Activated B cell treated with CpG ODN at 0.5 μM for 24 hours (primary cell): ENCODE results near the gene STRN4. TPM values are rescaled to one million over a fixed set of nuclear protein-coding genes. Genes with fewer than 3 reads are reported as not detected.

Experiments used
- ATAC-seq: fragments of 200-7000 bp; cut with Tn5 transposase; one replicate; pipeline ENCODE4 v1.10.0; 2021; ENCODE audit warnings: low read depth, mild to moderate bottlenecking, moderate library complexity
- CTCF ChIA-PET: fragments of 350-600 bp; sonication (Branson Sonifier 250); formaldehyde crosslinking; loops from one replicate; lab custom pipeline; 2021; ENCODE audit warnings: antibody characterized with exemption; lab: Charles Lee
- POLR2A ChIA-PET: fragments of 350-600 bp; sonication (Branson Sonifier 250); formaldehyde crosslinking; loops from one replicate; lab custom pipeline; 2021; ENCODE audit warnings: antibody characterized with exemption; lab: Charles Lee
- DNase-seq: peaks from one replicate; pipeline ENCODE4 v3.0.0; 2022
- H3K27ac Mint-ChIP-seq: one replicate; pipeline ENCODE4 v1.8.0; 2020; ENCODE audit warnings: mixed read lengths
- H3K27me3 Mint-ChIP-seq: one replicate; pipeline ENCODE4 v1.8.0; 2021; ENCODE audit warnings: mixed read lengths
- H3K36me3 Mint-ChIP-seq: one replicate; pipeline ENCODE4 v1.8.0; 2021; ENCODE audit warnings: low read depth, mixed read lengths
- H3K4me1 Mint-ChIP-seq: one replicate; pipeline ENCODE4 v1.8.0; 2021; ENCODE audit warnings: mixed read lengths
- H3K4me3 Mint-ChIP-seq: one replicate; pipeline ENCODE4 v1.8.0; 2020; ENCODE audit warnings: mild to moderate bottlenecking, mixed read lengths
- H3K9me3 Mint-ChIP-seq: one replicate; pipeline ENCODE4 v1.8.0; 2020; ENCODE audit warnings: mixed read lengths
- CTCF ChIP-seq: fragments of 200-600 bp; IDR thresholded peaks from one replicate; pipeline ENCODE4 v1.8.0; 2022; ENCODE audit warnings: antibody characterized with exemption, mild to moderate bottlenecking
- intact Hi-C: fragments of 100-400 bp; cut with micrococcal nuclease; formaldehyde crosslinking; loops from one replicate; pipeline ENCODE4 v1.15.1; 2024
- total RNA-seq: library from RNA; stranded (reverse); gene quantifications from 2 replicates; pipeline ENCODE4 v1.2.3, GENCODE V29; 2022

STRN4 gene
- total RNA-seq, 1 donor from 2014 or later, result 90.4 TPM

- ChIA-PET CTCF (interaction anchor here (1.7 to 1.9 kb wide), 2 partner anchors 32 to 35 kb away, joined by 5 to 6 read pairs; no protein-coding TSS in a partner anchor), POLR2A (interaction anchor here (1.1 kb wide), 1 partner anchor 17 kb away, joined by 9 read pairs; no protein-coding TSS in a partner anchor)
- no peak for TF ChIP-seq CTCF
- DNase-seq (no peak), ATAC-seq (no peak)
- H3K36me3 Mint-ChIP-seq, result peaks cover 92% of the 10 kb centered on the region
- no peak overlapping the region for H3K4me3 Mint-ChIP-seq
- intact Hi-C loops, result no loop called here
- no peaks in the 10 kb centered on the region for H3K27me3 Mint-ChIP-seq
- no peak overlapping the region for H3K27ac Mint-ChIP-seq
- H3K4me1 Mint-ChIP-seq, result peaks cover 2% of the 10 kb centered on the region
- H3K9me3 Mint-ChIP-seq, result no peaks in the 10 kb centered on the region
These were observed 49.4 kb downstream of the STRN4 start for GRCh38 chr19:46696866-46697203.

GRCh38 chr19:46696052-46696451, 50.2 kb downstream of the STRN4 start:
- ChIA-PET CTCF (interaction anchor here (1.7 to 1.9 kb wide), 2 partner anchors 33 to 34 kb away, joined by 5 to 6 read pairs; no protein-coding TSS in a partner anchor), POLR2A (interaction anchor here (0.7 kb wide), 1 partner anchor 127 kb away, joined by 3 read pairs; no protein-coding TSS in a partner anchor)
- ATAC-seq, result no peak
- peaks cover 94% of the 10 kb centered on the region for H3K36me3 Mint-ChIP-seq
- no peak overlapping the region for H3K4me3 Mint-ChIP-seq
- no peak overlapping the region for H3K27ac Mint-ChIP-seq
- H3K9me3 Mint-ChIP-seq, result no peaks in the 10 kb centered on the region
- H3K27me3 Mint-ChIP-seq, result no peaks in the 10 kb centered on the region
- peaks cover 2% of the 10 kb centered on the region for H3K4me1 Mint-ChIP-seq
- intact Hi-C loops, result no loop called here
- no peak for TF ChIP-seq CTCF
- no peak for DNase-seq

GRCh38 chr19:46693760-46694159, 52.5 kb downstream of the STRN4 start:
- no peak overlapping the region for H3K27ac Mint-ChIP-seq
- ATAC-seq, result no peak
- intact Hi-C loops, result no loop called here
- no peak overlapping the region for H3K4me3 Mint-ChIP-seq
- H3K27me3 Mint-ChIP-seq, result no peaks in the 10 kb centered on the region
- ChIA-PET POLR2A (no interaction called here), CTCF (interaction anchor here (1.0 kb wide), 1 partner anchor 35 kb away, joined by 3 read pairs; no protein-coding TSS in a partner anchor)
- H3K36me3 Mint-ChIP-seq, result peaks cover 96% of the 10 kb centered on the region
- no peaks in the 10 kb centered on the region for H3K9me3 Mint-ChIP-seq
- no peak for TF ChIP-seq CTCF
- DNase-seq, result no peak
- peaks cover 2% of the 10 kb centered on the region for H3K4me1 Mint-ChIP-seq

GRCh38 chr19:46692918-46693722, 53.1 kb downstream of the STRN4 start:
- peaks cover 2% of the 10 kb centered on the region for H3K4me1 Mint-ChIP-seq
- ATAC-seq, result no peak
- peaks cover 92% of the 10 kb centered on the region for H3K36me3 Mint-ChIP-seq
- no peak overlapping the region for H3K27ac Mint-ChIP-seq
- CTCF ChIA-PET, result no interaction called here
- no peaks in the 10 kb centered on the region for H3K9me3 Mint-ChIP-seq
- no peak for TF ChIP-seq CTCF
- no peaks in the 10 kb centered on the region for H3K27me3 Mint-ChIP-seq
- DNase-seq, result no peak
- intact Hi-C loops, result no loop called here
- no peak overlapping the region for H3K4me3 Mint-ChIP-seq
- POLR2A ChIA-PET, result interaction anchor here (0.5 to 1.2 kb wide), 3 partner anchors 21 to 1463 kb away, joined by 3 to 5 read pairs (median 4); no protein-coding TSS in a partner anchor

- ChIA-PET POLR2A (no interaction called here), CTCF (interaction anchor here (1.3 to 1.6 kb wide), 3 partner anchors 12 to 37 kb away, joined by 3 to 5 read pairs (median 5); no protein-coding TSS in a partner anchor)
- DNase-seq, result no peak
- H3K4me3 Mint-ChIP-seq, result no peak overlapping the region
- no peak for ATAC-seq
- no peak for TF ChIP-seq CTCF
- H3K27ac Mint-ChIP-seq, result no peak overlapping the region
- no peaks in the 10 kb centered on the region for H3K9me3 Mint-ChIP-seq
- H3K36me3 Mint-ChIP-seq, result peaks cover 92% of the 10 kb centered on the region
- H3K4me1 Mint-ChIP-seq, result peaks cover 2% of the 10 kb centered on the region
- intact Hi-C loops, result no loop called here
- no peaks in the 10 kb centered on the region for H3K27me3 Mint-ChIP-seq
These were observed 54.3 kb downstream of the STRN4 start for GRCh38 chr19:46691948-46692347.
